PFSK-1 (cell line): ENCODE measurements around the gene PVR.

ENCODE experiments used
- FOXP2 ChIP-seq: optimal IDR thresholded peaks from 2 replicates; pipeline ENCODE3; 2011; ENCODE audit warnings: borderline replicate concordance, control low read depth, inconsistent platforms; ENCODE audit not compliant: insufficient read depth; ENCODE audit errors: extremely low read length, extremely low read depth
- POLR2AphosphoS5 ChIP-seq: IDR thresholded peaks from 2 replicates; pipeline ENCODE4 v1.6.1; 2012; ENCODE audit warnings: low read depth, mild to moderate bottlenecking, control low read depth, low read length, moderate library complexity
- SIN3A ChIP-seq: IDR thresholded peaks from 2 replicates; pipeline ENCODE4 v1.6.1; 2012; ENCODE audit warnings: mild to moderate bottlenecking, low read length, moderate library complexity, borderline replicate concordance; ENCODE audit not compliant: insufficient read depth
- TAF1 ChIP-seq: IDR thresholded peaks from 2 replicates; pipeline ENCODE4 v1.6.1; 2012; ENCODE audit warnings: low read length, control low read depth, borderline replicate concordance; ENCODE audit not compliant: insufficient read depth
- TF ChIP-seq, protein P1 (sequence below), 2 experiments: IDR thresholded peaks; 2 replicates each; pipeline versions ENCODE4 v1.6.1 to v1.8.0; 2011 to 2012; ENCODE audit warnings: low read depth in 2 of 2, low read length in 2 of 2, control low read depth in 1 of 2, inconsistent platforms in 1 of 2, mild to moderate bottlenecking in 1 of 2, moderate library complexity in 1 of 2; ENCODE audit not compliant: insufficient read depth in 1 of 2

PVR gene

DNA sequence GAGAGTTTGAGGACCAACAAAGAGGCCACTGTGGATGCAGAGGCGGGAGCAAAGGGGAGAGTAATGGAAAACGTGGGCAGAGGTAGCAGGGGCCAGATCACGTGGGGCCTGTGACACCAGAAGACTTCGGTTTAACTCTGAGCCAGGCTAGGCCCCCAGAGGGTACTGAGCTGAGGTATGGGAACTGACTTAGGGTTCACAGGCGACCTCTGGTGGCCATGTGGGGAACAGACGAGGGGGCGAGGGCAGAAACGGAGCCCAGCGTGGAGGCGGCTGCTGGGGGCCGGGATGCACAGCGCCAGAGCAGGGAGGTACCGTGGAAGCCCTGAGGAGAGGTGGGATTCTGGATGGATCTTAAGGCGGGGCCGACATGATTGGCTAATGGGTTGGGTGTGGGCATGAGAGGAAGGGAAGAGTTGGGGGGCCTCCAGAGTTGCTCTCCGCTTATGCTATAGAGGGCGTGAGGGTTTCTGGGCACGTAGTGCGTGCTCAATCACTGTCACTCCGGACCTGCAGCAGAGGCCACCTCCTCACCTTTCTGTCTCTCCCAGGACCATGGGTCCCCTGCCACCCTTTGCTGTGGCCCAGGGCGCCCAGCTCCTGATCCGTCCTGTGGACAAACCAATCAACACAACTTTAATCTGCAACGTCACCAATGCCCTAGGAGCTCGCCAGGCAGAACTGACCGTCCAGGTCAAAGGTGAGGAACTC is 13.7 kb downstream of the PVR start:
- TF ChIP-seq FOXP2, result no peak
- TF ChIP-seq POLR2AphosphoS5, result peak; percentile 35; the same call in 1 of the 2 replicates

DNA sequence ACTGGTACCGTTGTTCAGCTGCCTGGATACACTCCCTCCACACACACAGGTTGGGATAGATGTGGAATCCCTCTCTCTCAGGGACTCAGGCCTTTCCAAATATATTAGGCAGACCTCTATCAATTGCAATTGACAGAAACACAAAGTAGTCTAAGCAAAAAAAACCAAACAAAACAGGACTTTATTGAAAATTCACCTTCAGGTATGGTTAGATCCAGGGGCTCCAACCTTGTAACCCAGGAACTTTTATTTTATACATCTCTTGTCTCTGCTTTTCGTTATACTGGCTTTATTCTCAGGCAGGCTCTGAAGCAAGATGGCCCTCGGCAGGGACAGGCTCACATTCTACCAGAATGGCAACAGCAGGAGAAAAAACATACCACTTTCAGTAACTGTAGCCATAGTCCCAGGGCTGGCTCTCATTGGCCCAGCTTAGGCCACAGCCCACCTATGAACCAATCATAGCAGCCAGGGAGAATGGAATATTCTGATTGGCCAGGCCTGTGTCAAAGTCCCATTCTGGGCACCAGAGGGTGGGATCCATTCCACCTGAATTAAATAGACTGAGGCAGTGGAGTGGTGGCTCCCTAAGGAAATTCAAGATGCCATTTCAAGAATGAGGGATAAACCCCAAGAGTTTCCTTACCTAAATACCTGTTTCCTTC is 14.5 kb downstream of the PVR start:
- TF ChIP-seq POLR2AphosphoS5 (no peak), FOXP2 (no peak), SIN3A (no peak), TAF1 (no peak)
- TF ChIP-seq, protein P1, sequence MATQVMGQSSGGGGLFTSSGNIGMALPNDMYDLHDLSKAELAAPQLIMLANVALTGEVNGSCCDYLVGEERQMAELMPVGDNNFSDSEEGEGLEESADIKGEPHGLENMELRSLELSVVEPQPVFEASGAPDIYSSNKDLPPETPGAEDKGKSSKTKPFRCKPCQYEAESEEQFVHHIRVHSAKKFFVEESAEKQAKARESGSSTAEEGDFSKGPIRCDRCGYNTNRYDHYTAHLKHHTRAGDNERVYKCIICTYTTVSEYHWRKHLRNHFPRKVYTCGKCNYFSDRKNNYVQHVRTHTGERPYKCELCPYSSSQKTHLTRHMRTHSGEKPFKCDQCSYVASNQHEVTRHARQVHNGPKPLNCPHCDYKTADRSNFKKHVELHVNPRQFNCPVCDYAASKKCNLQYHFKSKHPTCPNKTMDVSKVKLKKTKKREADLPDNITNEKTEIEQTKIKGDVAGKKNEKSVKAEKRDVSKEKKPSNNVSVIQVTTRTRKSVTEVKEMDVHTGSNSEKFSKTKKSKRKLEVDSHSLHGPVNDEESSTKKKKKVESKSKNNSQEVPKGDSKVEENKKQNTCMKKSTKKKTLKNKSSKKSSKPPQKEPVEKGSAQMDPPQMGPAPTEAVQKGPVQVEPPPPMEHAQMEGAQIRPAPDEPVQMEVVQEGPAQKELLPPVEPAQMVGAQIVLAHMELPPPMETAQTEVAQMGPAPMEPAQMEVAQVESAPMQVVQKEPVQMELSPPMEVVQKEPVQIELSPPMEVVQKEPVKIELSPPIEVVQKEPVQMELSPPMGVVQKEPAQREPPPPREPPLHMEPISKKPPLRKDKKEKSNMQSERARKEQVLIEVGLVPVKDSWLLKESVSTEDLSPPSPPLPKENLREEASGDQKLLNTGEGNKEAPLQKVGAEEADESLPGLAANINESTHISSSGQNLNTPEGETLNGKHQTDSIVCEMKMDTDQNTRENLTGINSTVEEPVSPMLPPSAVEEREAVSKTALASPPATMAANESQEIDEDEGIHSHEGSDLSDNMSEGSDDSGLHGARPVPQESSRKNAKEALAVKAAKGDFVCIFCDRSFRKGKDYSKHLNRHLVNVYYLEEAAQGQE (IDR thresholded peaks at IDR 0.05; ENCODE audit: insufficient read depth in 1 of 2, low read depth in 2 of 2, low read length in 2 of 2), result no peak

- no peak for TF ChIP-seq SIN3A
- no peak for TF ChIP-seq FOXP2
- TF ChIP-seq, protein P1 (IDR thresholded peaks at IDR 0.05; ENCODE audit: insufficient read depth in 1 of 2, low read depth in 2 of 2, low read length in 2 of 2), result no peak
- TF ChIP-seq TAF1, result no peak
- TF ChIP-seq POLR2AphosphoS5, result no peak
Observed at GRCh38 chr19:44660081-44660480, 16.4 kb downstream of the PVR start.

GRCh38 chr19:44661205-44661604 is 17.5 kb downstream of the PVR start:
- TF ChIP-seq FOXP2, result no peak
- TF ChIP-seq SIN3A, result no peak
- no peak for TF ChIP-seq POLR2AphosphoS5
- no peak for TF ChIP-seq TAF1
- TF ChIP-seq, protein P1 (IDR thresholded peaks at IDR 0.05; ENCODE audit: insufficient read depth in 1 of 2, low read depth in 2 of 2, low read length in 2 of 2), result no peak

DNA sequence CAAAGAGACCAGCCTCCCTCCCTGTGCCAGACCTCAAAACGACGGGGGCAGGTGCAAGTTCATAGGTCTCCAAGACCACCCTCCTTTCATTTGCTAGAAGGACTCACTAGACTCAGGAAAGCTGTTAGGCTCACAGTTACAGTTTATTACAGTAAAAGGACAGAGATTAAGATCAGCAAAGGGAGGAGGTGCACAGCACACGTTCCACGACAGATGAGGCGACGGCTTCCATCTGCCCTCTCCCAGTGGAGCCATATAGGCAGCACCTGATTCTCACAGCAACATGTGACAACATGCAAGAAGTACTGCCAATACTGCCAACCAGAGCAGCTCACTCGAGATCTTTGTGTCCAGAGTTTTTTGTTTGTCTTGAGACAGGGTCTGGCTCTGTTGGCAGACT is 18.2 kb downstream of the PVR start:
- TF ChIP-seq POLR2AphosphoS5 (no peak), FOXP2 (no peak), SIN3A (no peak), TAF1 (no peak)
- TF ChIP-seq, protein P1 (IDR thresholded peaks at IDR 0.05; ENCODE audit: insufficient read depth in 1 of 2, low read depth in 2 of 2, low read length in 2 of 2), result no peak
